Endodermal cell (in vitro differentiated cells): ENCODE data around the gene DHX34. TPM values are rescaled to one million over a fixed set of nuclear protein-coding genes. Genes with fewer than 3 reads are reported as not detected.

Experiments used
- DNase-seq: peaks from one replicate; pipeline ENCODE4 v3.0.0-alpha.2; 2017
- H3K27ac ChIP-seq: 2 replicates; pipeline ENCODE4 v1.5.1; 2013; ENCODE audit warnings: mild to moderate bottlenecking, low read depth, low read length, moderate library complexity
- H3K27me3 ChIP-seq: 2 replicates; pipeline ENCODE4 v1.6.1; 2013; ENCODE audit warnings: mild to moderate bottlenecking, low read length, moderate library complexity; ENCODE audit not compliant: insufficient read depth, control insufficient read depth, poor library complexity, severe bottlenecking
- H3K36me3 ChIP-seq: 2 replicates; pipeline ENCODE4 v1.7.0; 2013; ENCODE audit warnings: mild to moderate bottlenecking, low read length, moderate library complexity; ENCODE audit not compliant: control insufficient read depth, insufficient read depth
- H3K4me1 ChIP-seq: one replicate; pipeline ENCODE4 v1.7.0; 2013; ENCODE audit warnings: low read length; ENCODE audit not compliant: control insufficient read depth, insufficient read depth
- H3K4me3 ChIP-seq: 2 replicates; pipeline ENCODE4 v1.5.1; 2013; ENCODE audit warnings: mild to moderate bottlenecking, low read length, moderate library complexity
- H3K9ac ChIP-seq: 2 replicates; pipeline ENCODE4 v1.6.1; 2013; ENCODE audit warnings: mild to moderate bottlenecking, low read length, moderate library complexity; ENCODE audit not compliant: poor library complexity, severe bottlenecking; ENCODE audit errors: extremely low read depth
- H3K9me3 ChIP-seq: 2 replicates; pipeline ENCODE4 v1.6.1; 2013; ENCODE audit warnings: mild to moderate bottlenecking, low read length, moderate library complexity; ENCODE audit not compliant: control insufficient read depth
- H3K27ac Mint-ChIP-seq: 2 replicates; pipeline ENCODE4 v1.8.0; 2020; ENCODE audit warnings: mixed read lengths
- H3K27me3 Mint-ChIP-seq: 2 replicates; pipeline ENCODE4 v1.8.0; 2021; ENCODE audit warnings: mild to moderate bottlenecking, mixed read lengths; ENCODE audit not compliant: insufficient read depth
- H3K36me3 Mint-ChIP-seq: 2 replicates; pipeline ENCODE4 v1.8.0; 2020; ENCODE audit warnings: low read depth, mixed read lengths
- H3K4me1 Mint-ChIP-seq: 2 replicates; pipeline ENCODE4 v1.8.0; 2020; ENCODE audit warnings: mixed read lengths
- H3K4me3 Mint-ChIP-seq: 2 replicates; pipeline ENCODE4 v1.8.0; 2020; ENCODE audit warnings: mild to moderate bottlenecking, moderate library complexity, mixed read lengths
- H3K9me3 Mint-ChIP-seq: 2 replicates; pipeline ENCODE4 v1.8.0; 2020; ENCODE audit warnings: mild to moderate bottlenecking, mixed read lengths
- CTCF ChIP-seq: fragments of 200-600 bp; sonication (generic); conservative IDR thresholded peaks from 2 replicates; pipeline ENCODE4 v1.5.0; 2021; ENCODE audit warnings: antibody characterized with exemption, mild to moderate bottlenecking
- WGBS, 2 experiments: methylation state at CpG; one replicate each; pipeline versions ENCODE4 v1.1.5 to v1.1.7; 2013; ENCODE audit warnings: missing lambda C conversion rate in 2 of 2, mixed read lengths in 1 of 2; ENCODE audit not compliant: insufficient coverage in 1 of 2, insufficient read length in 1 of 2; 5-methylcytosine and 5-hydroxymethylcytosine counted together
- total RNA-seq, 2 donors: library from RNA; stranded (reverse); fragmentation: NEBNext Ultra II Directional in 1 of 2; extraction: Animal tissue kit (Norgen Biotek cat#: 25700) in 1 of 2; gene quantifications; 2 replicates in 1 of 2; 3 replicates in 1 of 2; pipeline ENCODE4 v1.2.1, GENCODE V29; 2021

The DHX34 gene
- total RNA-seq, 2 donors from 2014 or later: 36.9 to 43.9 TPM

DNA sequence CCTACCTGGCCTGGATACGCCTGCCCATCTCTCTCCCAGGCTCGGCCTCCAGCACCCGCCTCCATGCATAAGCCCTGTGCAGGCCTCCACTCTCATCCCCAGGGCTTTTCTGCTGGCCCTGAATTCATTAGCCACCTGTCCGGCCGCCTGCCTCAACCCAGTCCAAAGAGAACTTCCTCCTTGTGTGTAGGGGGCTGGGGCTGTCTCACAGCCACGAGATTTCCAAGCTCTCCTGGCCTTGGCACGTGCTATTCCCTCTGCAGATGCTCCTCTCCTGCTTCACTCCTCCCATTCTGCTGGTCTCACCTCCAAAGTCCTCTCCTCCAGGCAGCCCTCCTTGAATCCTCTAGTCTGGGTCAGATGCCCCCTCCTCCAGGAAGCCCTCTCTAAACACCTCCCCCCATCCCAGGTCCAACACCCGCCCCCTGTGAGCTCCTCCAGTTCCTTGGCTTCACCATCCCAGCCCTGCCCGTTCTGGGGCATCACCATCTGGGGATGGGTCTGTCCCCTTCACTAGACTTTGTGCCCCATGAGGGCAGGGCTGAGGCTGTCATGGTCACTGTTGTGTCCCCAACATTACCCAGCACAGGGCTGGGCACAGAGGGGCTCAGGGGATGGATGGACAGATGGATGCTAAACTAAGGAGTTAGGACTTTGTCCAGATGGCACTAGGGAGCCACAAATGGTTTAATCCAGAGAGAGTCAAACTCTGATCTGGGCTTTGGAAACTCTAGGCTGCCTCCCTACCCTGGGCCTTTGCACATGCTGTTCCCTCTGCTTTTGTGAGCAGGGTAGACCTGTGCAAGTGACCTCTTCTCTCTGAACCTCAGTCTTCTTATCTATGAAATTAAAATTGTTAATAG is 55.5 kb downstream of the DHX34 start:
- H3K4me3 ChIP-seq: no peak overlapping the region
- Mint-ChIP-seq H3K4me3 (no peak overlapping the region), H3K36me3 (peaks cover 37% of the 10 kb centered on the region), H3K9me3 (no peaks in the 10 kb centered on the region), H3K27me3 (no peaks in the 10 kb centered on the region), H3K4me1 (peaks cover 2% of the 10 kb centered on the region), H3K27ac (no peak overlapping the region)
- H3K27me3 ChIP-seq: no peaks in the 10 kb centered on the region
- no peak overlapping the region for H3K9ac ChIP-seq
- no peak overlapping the region for H3K27ac ChIP-seq
- no peaks in the 10 kb centered on the region for H3K4me1 ChIP-seq
- no peaks in the 10 kb centered on the region for H3K9me3 ChIP-seq
- WGBS, 2 experiments: 89 to 90% methylated on average over 5 to 9 of the region's 9 CpGs
- H3K36me3 ChIP-seq: peaks cover 32% of the 10 kb centered on the region
- no peak for TF ChIP-seq CTCF
- no peak for DNase-seq

DNA sequence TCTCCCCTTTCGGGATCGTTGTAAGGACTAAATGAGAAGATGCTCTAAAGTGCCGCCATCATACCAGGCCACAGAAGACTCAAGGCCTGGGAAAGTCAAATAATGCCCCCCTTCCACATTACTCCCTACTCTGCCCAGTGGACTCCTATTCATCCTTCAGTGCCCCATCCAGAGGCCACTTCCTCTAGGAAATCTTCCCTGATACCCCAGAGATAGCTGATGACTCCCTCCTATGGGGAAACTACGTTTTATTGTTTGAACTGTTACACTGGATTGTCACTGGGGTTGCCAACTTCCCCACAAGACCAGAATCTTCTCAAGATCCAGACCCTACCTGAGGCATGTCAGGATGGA is 56.1 kb downstream of the DHX34 start:
- H3K4me3 Mint-ChIP-seq: no peak overlapping the region
- H3K27me3 ChIP-seq: no peaks in the 10 kb centered on the region
- peaks cover 32% of the 10 kb centered on the region for H3K36me3 ChIP-seq
- no peak overlapping the region for H3K27ac ChIP-seq
- H3K4me1 ChIP-seq: no peaks in the 10 kb centered on the region
- H3K9me3 ChIP-seq: no peaks in the 10 kb centered on the region
- no peaks in the 10 kb centered on the region for H3K9me3 Mint-ChIP-seq
- no peaks in the 10 kb centered on the region for H3K27me3 Mint-ChIP-seq
- DNase-seq: no peak
- no peak overlapping the region for H3K4me3 ChIP-seq
- peaks cover 37% of the 10 kb centered on the region for H3K36me3 Mint-ChIP-seq
- no peak for TF ChIP-seq CTCF
- H3K9ac ChIP-seq: no peak overlapping the region
- peaks cover 2% of the 10 kb centered on the region for H3K4me1 Mint-ChIP-seq
- 99 to 100% methylated on average over 2 to 4 of the region's 4 CpGs for WGBS, 2 experiments
- no peak overlapping the region for H3K27ac Mint-ChIP-seq

GRCh38 chr19:47405854-47406417 is 56.8 kb downstream of the DHX34 start:
- H3K4me3 Mint-ChIP-seq: no peak overlapping the region
- no peaks in the 10 kb centered on the region for H3K9me3 ChIP-seq
- WGBS, 2 experiments: 93% methylated on average over 3 to 4 of the region's 5 CpGs
- TF ChIP-seq CTCF: no peak
- no peak for DNase-seq
- H3K36me3 Mint-ChIP-seq: peaks cover 37% of the 10 kb centered on the region
- H3K36me3 ChIP-seq: peaks cover 32% of the 10 kb centered on the region
- H3K9ac ChIP-seq: no peak overlapping the region
- H3K4me1 ChIP-seq: no peaks in the 10 kb centered on the region
- no peak overlapping the region for H3K4me3 ChIP-seq
- H3K4me1 Mint-ChIP-seq: peaks cover 2% of the 10 kb centered on the region
- H3K27me3 ChIP-seq: no peaks in the 10 kb centered on the region
- no peak overlapping the region for H3K27ac Mint-ChIP-seq
- no peaks in the 10 kb centered on the region for H3K27me3 Mint-ChIP-seq
- no peaks in the 10 kb centered on the region for H3K9me3 Mint-ChIP-seq
- no peak overlapping the region for H3K27ac ChIP-seq
